ENCODE results near the gene LMF1.
A peak's percentile ranks its signal among the peaks of the same experiment; 100 is the strongest.

The LMF1 gene

GRCh38 chr16:878072-878784 lies 92.6 kb downstream of the LMF1 start:
- H3K27ac ChIP-seq, result no peak overlapping the region
- no peak for TF ChIP-seq ZFX (IDR thresholded peaks at IDR 0.05; ENCODE audit: borderline replicate concordance)
- TF ChIP-seq, protein P1, sequence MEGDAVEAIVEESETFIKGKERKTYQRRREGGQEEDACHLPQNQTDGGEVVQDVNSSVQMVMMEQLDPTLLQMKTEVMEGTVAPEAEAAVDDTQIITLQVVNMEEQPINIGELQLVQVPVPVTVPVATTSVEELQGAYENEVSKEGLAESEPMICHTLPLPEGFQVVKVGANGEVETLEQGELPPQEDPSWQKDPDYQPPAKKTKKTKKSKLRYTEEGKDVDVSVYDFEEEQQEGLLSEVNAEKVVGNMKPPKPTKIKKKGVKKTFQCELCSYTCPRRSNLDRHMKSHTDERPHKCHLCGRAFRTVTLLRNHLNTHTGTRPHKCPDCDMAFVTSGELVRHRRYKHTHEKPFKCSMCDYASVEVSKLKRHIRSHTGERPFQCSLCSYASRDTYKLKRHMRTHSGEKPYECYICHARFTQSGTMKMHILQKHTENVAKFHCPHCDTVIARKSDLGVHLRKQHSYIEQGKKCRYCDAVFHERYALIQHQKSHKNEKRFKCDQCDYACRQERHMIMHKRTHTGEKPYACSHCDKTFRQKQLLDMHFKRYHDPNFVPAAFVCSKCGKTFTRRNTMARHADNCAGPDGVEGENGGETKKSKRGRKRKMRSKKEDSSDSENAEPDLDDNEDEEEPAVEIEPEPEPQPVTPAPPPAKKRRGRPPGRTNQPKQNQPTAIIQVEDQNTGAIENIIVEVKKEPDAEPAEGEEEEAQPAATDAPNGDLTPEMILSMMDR (IDR thresholded peaks at IDR 0.05), result peak; percentile 78

DNA sequence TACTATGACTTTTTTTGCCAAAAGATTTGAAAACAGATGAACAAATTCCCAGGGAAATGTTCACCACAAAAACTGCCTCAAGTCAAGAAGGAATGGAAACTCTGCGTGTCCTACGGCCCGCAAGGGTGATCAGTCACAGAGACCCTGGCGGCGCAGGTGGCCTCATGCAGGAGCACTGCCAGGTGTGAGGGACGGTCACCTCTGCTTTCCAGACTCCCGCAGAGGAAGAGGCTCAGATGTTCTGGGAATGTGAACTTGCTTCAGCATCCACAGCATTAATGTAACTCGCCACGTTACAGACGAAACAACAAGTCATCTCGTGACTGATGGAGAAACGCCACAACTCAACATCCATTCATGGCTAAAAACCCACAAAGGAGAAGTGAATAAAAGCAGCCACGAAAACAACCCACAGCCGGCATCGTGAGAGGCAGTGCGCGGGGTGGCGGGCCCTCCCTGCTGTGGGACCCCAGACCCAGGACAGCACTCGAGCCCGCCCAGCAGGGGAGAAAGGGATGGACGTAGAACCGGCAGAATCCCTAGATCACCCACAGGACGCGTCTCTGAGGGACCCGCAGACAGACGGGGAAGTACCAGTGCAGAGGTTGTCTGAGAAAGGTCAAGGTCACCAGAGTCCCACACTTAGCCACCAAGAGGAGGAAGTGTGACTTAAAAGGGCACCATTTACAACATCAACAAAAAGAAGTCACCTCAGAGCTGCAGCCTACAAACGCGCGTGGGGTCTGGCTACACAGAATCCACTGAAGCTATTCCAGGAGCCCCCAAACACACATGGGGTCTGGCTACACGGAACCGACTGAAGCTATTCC lies 93.3 kb downstream of the LMF1 start:
- TF ChIP-seq, protein P1 (IDR thresholded peaks at IDR 0.05), result no peak
- no peak for TF ChIP-seq ZFX (IDR thresholded peaks at IDR 0.05; ENCODE audit: borderline replicate concordance)
- no peak overlapping the region for H3K27ac ChIP-seq

- no peak for TF ChIP-seq ZFX (IDR thresholded peaks at IDR 0.05; ENCODE audit: borderline replicate concordance)
- TF ChIP-seq, protein P1 (IDR thresholded peaks at IDR 0.05), result no peak
- H3K27ac ChIP-seq, result no peak overlapping the region
These were observed 94.1 kb downstream of the LMF1 start for GRCh38 chr16:876523-877241.

DNA sequence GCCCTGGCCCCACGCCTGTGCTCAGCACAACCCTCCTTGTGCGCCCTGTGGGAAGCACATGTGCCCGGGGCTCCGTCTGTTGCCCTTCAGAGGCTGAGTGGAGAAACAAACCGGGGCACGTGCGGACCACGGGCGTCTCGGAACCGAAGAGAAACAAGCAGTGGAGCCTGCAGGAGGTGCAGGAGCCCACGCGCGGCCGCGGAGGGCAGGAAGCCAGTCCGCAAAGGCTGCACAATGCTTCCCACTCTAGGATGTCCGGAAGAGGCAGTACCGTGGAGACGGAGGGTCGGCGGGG lies 94.8 kb downstream of the LMF1 start:
- TF ChIP-seq ZFX (IDR thresholded peaks at IDR 0.05; ENCODE audit: borderline replicate concordance), result no peak
- TF ChIP-seq, protein P1 (IDR thresholded peaks at IDR 0.05), result no peak
- no peak overlapping the region for H3K27ac ChIP-seq

DNA sequence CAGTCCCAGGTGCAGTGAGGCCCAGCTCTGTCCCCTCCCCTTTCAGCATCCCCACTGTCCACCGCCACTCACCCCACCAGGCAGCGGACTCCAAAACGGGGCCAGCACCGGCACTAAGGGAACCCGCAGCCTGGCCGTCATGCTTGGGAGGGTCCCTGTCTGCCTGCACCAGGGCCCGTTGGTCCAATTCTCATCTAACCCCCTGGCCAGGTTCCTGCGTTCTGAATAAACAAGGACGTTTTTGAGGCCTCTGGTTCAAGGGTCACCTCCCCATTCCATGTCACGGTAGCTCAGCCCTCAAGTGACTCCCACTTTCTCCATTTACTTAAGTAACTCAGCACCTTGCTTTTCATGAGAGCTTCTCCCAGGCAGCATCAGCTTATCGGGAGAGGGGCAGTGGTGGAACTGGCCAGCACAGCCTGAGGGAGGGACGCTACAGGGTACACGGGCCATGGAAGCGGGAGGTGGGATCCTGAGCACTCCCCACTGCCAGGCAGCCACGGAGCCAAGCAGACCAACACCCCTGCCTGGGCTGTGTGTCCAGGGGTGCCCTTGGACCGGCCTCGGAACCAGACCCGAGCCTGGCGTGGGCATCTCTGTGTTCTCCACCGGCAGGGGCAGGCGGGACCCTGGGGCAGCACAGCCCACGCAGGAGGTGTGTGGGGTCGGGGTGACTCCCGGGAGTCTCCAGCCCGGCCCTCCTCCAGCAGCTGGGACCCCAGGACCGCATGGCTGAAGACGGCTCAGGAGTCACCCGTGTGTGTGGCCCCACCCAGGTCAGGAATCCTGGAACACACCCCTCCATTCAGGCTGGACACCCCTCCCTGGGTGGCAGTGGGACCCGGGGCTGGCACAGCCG lies 95.4 kb downstream of the LMF1 start:
- TF ChIP-seq, protein P1 (IDR thresholded peaks at IDR 0.05), result no peak
- no peak for TF ChIP-seq ZFX (IDR thresholded peaks at IDR 0.05; ENCODE audit: borderline replicate concordance)
- H3K27ac ChIP-seq, result no peak overlapping the region

- TF ChIP-seq, protein P1 (IDR thresholded peaks at IDR 0.05), result no peak
- TF ChIP-seq ZFX (IDR thresholded peaks at IDR 0.05; ENCODE audit: borderline replicate concordance), result no peak
- no peak overlapping the region for H3K27ac ChIP-seq
These were observed 96.2 kb downstream of the LMF1 start for GRCh38 chr16:874366-875181.
